GM21360 (cell line): ENCODE results near the gene DLGAP5.

Source experiments
- ATAC-seq: cut with Tn5 transposase; IDR thresholded peaks from one replicate; pipeline ENCODE4 v1.9.1; 2021; ENCODE audit warnings: mild to moderate bottlenecking, moderate library complexity; ENCODE audit not compliant: unreplicated experiment

Gene DLGAP5

GRCh38 chr14:55130196-55130550, 61.2 kb downstream of the DLGAP5 start:
- ATAC-seq, result no peak

DNA sequence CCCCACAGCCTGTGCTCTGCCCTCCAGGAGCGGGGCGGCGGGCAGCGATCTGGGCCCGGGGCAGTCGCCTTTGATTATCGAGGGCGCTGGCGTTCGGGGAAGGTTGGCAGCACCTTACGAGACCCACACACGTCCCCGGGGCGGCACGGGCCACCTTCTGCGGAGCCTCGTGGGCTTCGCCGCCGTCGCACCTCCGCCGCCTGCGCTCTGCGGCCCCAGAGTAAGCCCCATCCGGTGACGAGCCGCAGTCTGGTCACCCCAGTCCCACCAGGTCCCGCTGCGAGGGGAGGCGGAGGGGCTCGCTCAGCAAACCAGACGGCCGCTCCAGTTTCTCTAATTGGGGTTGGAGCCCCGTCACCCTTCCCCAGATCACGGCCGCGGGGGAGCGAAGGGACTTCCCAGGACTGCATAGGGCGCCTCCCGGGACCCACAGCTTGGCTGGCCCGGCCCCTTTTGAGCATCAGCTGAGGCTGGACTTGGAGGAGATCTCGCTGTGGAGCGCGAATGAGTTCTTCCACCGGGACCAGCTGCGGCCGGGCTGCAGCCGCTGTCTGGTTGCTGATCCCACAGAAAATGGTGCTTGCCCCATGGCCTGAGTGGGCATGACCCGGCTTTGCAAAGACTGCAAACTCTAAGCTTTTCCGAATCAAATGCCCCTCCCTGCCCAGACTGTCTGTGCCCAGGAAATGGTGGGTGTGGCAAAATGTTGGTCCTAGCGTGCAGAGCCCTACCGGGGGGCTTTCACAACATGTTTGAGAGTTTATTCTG, 61.8 kb downstream of the DLGAP5 start:
- peak; percentile 46 for ATAC-seq

DNA sequence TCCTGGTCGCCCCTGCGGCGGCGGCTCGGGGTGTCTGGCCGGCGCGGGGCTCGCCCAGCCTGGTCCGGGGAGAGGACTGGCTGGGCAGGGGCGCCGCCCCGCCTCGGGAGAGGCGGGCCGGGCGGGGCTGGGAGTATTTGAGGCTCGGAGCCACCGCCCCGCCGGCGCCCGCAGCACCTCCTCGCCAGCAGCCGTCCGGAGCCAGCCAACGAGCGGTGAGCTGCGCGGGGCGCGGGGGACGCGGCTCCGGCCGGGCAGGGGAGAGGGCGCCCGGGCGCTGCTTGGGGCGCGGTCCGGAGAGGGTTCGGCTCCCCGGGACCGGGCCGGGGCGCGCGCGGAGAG, 62.3 kb downstream of the DLGAP5 start, which contains the start of gene LGALS3:
TSS of gene LGALS3 (plus strand) at position 167 of the 342 bp plus-strand sequence. CDS start 8,122 bp downstream, outside the sequence.
- ATAC-seq, result peak; percentile 68

- ATAC-seq, result no peak
Observed at GRCh38 chr14:55128386-55129085, 62.8 kb downstream of the DLGAP5 start.

- ATAC-seq, result no peak
Observed at GRCh38 chr14:55127460-55127951, 63.9 kb downstream of the DLGAP5 start.

- no peak for ATAC-seq
Observed at GRCh38 chr14:55126932-55127459, 64.4 kb downstream of the DLGAP5 start.

DNA sequence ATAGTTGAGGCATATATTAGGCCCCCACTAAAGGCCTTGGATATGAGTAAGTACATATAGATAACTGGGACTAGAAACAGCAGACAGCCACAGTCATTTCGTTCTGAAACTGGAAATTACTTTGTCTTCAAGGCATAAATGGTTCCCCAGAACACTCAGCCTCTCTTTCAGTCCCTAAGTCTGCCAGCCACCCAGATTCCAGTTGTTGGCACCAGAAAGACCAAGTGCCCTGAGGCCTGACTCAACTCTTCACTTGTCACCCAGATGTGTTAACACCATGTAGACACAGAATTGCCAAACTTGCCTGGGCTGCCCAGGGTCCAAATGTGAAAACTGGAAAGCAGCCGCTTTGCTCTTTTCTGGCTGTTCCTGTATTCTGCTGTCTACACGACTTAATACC, 65.4 kb downstream of the DLGAP5 start:
- no peak for ATAC-seq

GRCh38 chr14:55125403-55125802, 66.0 kb downstream of the DLGAP5 start:
- ATAC-seq, result no peak

GRCh38 chr14:55124774-55125386, 66.5 kb downstream of the DLGAP5 start:
- no peak for ATAC-seq

DNA sequence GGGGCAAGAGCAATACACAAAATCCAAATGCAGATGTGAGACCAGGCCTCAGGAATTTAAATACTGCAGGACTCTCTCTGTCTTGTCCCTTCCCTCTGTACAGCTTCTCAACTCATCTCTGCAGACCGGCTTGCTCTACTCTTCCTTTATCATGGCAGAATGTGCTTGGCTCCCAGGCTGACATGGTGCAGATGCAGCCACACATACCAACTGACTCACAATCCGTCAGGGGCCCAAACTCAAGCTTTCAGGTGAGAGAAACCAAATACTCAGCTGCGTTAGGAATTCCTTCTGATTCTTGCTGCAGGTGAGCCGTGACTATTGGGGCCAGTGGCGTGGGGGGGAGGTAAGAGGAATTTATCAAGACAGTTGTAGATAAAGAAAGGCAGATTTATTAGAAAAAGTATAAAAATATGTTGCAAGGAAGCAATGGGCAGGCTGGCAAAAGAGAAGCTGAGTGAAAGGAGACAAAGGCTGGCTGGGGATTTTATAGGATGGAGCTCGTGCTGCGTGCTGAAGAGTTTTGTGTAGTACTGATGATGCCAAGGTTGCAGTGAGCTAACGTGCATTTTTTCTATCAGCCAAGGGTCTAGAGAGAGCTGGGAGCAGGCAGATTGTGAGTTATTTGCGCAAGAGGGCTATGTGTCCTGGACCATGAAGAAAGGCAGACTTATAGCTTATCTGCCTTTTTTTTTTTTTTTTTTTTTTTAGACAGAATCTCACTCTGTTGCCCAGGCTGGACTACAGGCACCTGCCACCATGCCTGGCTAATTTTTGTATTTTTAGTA, 67.3 kb downstream of the DLGAP5 start:
- ATAC-seq, result no peak

GRCh38 chr14:55123101-55123500, 68.3 kb downstream of the DLGAP5 start:
- ATAC-seq, result no peak

- ATAC-seq, result no peak
Observed at GRCh38 chr14:55122440-55122986, 68.9 kb downstream of the DLGAP5 start.

- no peak for ATAC-seq
Observed at GRCh38 chr14:55121628-55122439, 69.6 kb downstream of the DLGAP5 start.

DNA sequence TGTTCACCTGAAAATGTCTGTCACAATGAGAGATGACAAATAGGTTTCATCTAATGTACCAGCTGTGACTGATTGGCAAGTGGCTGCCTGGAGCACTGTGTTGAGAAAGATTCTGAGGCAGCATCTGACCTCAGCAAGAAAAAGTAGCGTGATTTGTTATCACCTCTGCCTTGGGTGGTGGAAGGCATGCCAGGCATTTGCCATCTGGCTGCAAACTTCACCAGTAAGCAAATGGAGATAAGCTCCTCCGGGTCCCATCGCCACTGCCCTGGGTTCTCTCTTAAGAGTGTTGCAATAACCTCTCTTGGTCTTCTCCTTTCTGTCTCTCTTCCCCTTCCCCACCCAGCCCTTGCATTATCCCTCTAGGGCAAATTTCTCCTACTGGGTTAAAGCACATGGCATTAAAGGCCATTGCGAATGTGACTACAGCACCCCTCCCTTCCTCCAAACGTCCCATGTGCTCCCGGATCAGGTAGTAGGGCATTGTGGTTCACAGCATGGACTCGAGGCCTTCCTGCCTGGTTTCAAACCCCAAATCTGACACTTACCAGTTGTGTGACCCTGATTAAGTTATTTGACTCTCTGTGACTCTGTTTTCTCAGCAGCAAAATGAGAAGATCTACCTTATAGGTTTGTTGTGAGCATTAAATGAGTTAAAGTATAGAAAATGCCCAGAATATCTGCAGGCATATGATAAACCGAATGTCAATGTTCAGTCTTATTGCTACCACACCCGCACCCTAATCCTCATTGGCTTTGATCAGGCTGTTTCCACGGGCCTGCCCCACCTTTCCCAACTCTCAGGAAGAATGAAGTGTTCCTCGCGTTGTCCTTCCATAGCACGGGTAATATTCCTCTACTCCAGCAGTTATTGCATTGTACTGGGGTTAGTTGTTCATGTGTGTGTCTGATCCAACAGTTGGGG, 70.6 kb downstream of the DLGAP5 start:
- no peak for ATAC-seq

DNA sequence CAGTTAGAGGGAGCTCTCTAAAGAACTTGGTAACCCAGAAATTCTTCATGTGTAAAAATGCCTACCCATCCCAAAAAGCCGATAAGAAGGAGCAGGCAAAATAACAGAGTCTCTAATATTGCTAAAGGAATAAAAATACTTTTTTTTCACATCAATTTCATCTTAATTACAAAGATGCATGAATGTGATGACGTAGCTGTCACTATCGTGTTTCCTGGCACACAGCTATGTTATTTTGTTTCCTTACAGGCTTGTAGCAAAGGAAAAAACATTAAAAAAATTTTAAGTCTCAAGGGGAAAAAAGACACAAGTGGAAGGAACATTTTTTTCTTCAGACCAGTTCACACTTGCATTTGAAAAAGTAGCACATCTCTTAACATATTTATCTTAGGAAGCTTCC, 72.6 kb downstream of the DLGAP5 start:
- ATAC-seq, result no peak

DNA sequence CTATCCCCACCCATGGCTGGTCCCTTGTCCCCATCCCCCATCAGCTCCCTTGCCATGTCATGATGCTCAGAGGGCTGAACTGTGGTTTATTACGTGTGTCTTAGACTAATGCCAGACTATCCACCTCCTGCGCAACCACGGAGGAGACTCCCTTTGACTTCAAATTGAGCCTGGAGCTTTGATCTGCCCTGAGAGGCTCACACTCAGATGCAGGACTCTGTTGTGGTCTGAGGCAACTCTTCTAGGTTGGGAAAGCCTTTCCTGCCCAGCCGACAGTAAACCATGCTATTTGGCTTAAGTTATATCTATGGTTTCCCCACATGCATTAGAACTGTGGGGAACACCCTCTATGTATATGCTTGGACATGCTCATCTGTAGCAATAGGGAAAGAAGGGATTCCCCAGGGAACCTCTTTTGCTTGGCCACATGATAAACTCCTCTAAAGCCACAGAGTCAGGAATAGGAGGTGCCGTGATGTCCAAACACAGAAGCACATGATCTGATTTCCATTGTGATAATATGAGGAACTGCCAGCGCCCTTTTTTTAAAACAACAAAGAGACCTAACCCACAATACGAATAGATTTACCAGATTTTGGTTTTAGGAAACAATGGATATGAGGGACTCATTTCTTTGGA, 73.5 kb downstream of the DLGAP5 start:
- ATAC-seq, result no peak

- ATAC-seq, result no peak
Observed at GRCh38 chr14:55116246-55117030, 74.9 kb downstream of the DLGAP5 start.
